Measurements from ENCODE around the gene CLEC16A.
"Not testable (repeated sequence)": the region's sequence is repeated elsewhere in the genome, so short reads cannot be mapped to it uniquely, and the experiment has no call there.

CLEC16A gene

DNA sequence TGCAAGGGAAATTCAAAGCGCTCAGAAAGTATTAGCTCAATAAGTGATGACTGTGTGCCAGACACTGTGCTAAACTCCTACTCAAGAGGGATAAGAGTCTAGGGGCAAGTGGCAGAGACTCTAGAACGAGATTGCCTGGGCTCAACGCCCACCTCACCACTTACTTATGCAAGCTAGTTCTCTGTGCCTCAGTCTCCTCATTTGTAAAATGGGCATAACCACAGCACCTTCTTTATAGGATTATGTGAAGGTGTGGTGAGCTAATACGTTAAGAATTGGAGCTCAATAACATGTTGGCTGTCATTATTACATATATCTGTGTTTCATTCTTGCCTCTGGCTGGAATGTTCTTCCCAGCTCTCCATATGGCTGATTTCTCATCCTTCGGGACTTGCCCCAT is 17.5 kb upstream of the CLEC16A start:
- DNase-seq: no peak

DNA sequence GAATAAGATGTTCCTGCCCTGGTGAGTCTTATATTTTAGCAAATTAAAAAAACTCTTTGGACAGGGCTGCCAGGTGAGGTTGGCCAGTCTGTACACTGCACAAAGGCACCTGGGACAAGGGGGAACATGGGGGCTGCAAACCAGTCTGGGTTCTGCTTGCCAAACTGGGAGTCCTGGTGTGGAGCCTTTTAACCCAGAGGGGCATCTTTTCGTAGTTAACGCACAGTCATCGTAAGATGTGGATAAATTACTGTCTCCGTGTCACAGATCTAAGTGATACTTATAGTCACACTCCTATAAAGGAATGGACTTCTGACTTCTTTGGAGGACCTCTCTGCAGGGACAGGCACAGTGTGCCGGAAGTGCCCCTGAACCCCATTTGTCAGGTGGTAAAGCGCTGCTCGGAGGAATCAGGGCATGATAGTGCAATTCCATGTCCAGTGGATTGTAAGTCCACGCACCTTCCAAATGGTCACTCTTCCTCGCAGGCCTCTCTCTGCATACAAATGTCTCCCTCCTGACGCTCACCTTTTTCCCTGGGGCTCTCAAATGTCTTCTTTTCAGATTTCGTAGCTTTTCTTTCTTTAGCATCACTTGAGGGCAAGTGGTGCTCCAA is 16.8 kb upstream of the CLEC16A start:
- no peak for DNase-seq

DNA sequence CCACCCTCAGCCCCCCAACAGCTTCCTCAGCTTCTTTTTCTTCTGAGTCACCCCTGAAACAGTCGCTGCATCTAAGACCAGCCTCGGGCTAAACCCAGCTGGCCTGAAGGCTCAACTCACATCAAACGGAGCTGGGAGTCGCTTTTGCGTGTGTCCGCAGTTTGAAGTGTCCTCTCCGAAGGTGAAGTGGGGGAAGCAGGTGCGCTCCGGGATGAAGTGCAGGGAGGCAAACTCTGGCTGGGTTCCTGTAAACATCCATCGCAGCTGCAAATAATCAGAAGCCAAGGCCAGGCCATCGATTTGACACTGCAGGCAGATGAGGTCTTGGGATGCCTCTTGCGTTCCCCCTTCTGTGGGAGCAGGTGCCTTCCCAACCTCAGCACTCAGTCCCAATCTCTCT is 15.3 kb upstream of the CLEC16A start:
- DNase-seq: not testable (repeated sequence)

DNA sequence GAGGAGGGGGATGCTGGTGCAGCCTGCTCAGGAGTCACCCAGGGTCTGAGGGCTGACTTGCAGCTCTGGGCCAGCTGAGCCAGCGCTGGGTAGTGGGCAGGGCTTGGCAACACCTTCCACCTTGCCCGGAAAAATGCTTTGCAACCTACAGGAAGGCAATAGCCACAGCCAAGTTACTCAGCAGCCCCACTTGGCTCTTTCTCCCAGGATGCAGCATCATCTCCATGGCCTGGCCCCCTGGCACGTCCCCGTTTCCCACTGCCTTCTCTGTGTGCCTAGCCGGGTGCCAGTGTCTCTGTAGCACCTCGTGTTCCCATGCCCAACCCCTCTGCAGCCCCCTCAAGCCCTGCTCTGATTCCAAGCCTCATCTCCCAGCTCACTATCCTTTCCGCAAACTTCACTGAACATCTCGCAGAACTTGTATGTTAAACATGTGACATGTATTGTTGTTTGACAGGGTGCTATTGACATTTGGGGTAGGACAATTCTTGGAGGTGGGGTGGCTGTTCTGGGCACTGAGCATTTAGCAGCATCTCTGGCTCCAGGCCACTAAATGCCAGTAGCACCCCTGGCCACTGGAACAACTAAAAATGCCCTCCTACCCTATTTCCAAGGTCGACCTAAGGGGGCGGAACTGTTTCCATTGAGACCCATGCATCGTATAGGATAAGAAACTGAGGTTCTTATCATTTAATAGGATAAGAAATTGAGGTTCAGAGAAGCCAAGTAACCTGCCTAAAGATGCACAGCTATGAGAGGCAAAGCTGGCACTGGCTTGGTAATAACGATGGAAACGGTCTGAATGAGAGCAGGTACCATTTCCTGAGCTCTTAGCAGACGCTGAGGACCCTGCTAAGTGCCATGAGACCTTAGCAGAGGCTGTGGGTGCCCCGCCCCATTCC is 14.3 kb upstream of the CLEC16A start:
- no peak for DNase-seq

DNA sequence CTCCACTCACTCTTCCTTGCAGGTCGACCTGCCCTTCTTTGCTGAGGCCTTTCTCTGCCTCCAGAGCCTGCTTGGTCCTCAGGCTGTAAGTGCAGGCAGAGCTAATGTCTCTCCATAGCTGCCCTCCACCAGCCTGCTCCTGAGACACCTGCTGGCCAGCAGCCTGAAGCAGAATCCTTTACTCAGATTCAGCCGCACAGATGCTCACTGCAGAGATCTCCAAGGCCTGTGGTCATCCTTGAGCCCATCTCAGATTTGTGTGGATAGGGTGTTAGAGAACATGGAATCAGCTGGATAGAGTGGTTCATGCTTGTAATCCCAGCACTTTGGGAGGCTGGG is 13.6 kb upstream of the CLEC16A start:
- DNase-seq: no peak

DNA sequence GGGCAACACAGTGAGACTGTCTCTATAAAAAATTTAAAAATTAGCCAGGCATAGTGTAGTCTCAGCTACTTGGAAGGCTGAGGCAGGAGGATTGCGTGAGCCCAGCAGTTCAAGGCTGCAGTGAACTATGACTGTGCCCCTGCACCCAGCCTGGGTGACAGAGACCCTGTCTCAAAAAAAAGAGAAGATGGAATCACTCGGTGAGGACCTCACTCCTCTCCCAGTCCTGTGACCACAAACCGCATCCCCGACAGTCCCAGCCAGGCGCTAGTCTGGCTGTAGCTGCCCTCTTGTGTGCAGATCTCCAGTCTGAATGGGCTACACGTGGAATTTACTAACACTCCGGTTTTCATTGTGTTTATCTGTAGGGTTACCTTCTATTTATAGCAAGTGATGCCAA is 13.2 kb upstream of the CLEC16A start:
- DNase-seq: no peak

DNA sequence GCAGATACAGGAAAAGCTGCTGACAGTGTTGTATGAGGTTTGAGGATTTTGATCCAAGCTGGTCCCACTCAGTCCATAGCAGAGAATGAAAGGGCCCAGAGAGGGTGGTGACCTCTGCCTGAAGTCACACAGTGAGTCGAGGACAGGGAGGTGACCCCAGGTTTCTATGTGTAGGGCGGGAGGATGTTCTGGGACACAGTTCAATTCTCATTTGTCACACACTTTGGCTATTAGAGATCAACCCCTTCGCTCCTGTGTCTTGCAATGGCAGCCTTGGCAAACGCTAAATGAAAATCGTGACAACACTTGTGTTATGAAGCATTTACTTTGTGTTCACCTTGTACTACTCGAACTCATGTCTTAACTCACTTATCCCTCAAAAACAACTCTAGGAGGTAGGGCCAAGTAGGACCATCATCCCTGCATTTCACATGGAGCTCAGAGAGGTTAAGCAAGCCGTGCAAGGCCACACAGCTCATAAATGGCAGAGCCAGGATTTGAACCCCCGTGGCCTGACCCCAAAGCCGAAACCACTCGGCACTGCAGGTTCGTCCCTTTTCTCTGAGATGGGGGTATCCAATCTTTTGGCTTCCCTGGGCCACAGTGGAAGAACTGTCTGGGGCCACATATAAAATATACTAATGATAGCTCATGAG is 12.3 kb upstream of the CLEC16A start:
- DNase-seq: no peak

DNA sequence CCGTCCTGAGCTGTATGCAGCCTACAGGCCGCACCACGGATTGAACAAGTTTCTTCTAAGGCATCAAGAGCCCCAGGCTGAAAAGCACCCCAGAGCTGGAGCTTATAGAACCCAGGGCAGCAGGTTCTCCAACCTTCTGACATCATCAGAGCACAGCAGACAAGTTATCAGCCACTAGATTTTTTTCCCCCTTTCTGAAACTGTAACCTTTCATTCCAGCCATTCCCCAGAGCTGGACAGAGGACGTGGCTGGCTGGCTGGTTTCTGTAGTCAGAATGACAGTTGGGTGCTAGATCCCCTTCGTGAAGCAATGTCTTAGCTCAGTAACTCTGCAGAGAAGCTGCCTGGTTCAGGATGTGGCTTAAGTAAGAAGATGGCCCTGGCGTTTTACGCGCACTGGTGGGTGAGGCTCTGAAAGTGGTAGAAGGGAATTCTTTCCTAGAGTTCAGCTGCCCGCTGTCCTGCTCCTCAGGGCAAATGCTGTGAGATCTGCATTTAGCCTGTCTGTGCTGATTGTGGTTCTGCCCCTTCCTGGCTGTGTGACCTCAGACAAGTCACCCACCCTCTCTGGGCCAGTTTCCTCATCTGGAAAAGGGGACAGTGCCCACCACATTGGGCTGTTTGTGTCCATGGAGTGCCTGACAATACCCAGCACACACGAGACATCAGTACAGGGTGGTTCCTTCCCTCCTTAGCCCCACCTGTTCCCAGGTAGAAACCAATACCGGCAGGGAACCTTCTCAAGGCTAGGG is 11.2 kb upstream of the CLEC16A start:
- no peak for DNase-seq

DNA sequence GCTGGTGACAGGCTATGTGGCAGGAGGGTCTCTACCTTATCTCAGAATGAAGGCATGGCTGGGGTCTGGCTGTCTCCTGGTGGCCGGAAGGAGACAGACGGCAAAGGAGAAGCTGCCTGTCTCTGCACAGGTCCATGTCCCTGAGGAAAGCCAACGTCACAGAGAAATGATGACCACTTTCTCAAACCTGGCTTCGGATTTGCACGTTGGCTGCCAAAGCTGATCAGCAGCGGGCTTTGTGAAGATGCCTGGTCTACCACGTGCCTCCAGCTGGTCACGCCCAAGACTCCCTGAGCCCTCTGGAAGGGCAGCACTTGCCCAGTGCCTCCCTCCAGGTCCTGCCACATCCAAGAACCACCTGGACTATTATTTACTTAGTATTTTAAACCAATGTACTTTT is 10.5 kb upstream of the CLEC16A start:
- no peak for DNase-seq

DNA sequence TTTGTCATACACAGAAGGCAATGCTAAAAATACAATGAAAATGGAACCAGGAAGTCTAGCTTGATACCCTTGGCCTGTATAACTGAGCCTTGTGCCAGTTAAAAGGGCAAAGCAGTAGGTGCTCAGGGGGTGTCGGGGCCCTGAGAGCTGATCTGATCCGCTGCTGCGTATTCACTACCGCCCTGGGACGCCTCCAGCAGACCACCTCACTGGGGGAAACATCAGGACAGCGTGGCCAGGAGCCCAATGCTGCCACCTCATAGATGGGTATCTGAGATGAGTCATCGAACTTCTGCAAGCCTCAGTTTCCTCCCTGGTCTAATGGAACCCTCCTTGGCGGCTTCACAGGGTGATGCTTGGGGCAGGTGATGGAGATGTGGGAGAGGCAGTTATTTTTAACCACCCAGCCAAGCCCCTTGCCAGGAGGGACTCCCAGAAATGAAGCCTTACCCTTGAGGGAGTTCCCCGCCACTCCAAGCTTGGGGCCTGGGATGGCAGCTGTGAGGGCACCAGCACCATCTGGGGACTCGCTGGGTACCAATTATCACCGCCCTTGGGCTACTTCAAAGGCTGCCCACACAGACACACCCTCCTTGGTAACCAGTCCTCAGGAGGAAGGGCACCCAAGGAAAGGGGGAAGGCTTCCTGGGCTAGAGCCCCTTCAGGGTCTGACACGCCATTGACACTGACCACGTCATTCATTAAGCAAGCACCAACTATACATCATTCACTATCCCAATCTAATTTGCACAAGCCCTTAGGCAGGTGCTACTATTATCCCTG is 9.8 kb upstream of the CLEC16A start:
- no peak for DNase-seq

DNA sequence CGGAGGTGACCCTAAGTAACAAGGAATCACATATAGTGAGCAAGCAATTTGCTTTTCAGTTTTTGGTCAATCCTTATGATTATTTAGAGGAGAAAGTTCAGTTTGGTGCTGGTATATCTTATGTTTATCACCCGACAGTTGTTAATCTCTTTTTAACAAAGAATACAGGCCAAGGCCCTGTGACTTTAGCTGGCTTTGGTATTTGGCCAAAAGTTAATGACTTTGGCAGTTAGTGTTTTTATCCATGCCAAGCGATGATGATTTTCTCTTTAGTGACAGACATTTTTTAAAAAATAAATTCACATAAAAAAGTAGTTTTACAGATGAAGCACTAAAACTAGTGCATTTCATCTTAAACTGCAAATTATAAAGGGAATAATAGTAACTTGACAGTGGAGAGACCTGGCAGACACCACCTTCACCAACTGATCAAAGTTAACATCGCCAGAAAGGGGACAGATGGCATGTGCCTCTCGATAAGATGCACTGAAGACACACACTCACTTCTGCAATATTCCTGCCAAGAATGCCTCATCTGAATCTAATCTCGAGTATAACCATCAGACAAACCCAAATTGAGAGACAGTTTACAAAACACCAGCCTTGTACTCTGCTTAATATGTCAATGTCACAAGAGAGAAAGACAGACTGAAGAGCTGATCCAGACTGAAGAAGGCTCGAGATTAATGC is 9.0 kb upstream of the CLEC16A start:
- no peak for DNase-seq

DNA sequence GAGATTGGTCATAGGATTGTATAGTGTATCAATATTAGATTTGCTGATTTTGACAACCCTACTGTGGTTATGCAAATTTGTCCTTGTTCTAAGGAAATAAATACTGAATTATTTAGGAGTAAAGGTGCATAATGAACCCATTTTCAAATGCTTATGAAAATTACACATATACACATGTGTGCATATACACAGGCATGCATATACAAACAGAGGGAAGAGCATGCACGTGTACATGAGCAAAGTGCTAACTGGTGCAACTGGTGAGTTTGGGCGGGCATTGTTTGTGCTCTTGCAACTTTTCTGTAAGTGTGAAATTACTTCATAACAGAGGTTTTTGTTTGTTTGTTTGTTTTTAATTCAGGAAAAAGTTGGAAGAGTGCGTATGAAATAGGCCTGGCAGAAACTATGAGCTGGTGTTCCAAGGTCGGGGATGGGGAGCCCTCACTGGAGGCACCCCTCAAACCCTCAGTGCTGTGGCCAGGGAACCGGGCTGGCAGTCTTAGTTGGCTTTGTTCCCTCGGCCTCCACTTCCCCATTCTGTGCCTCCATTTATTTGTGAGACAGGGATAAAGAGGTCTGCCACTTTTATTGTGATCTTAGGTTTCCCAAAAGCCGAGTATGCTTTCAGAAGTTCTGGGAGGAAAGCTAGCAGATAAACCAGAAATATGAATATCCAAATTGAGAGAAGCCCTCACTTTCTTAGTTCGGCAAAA is 7.9 kb upstream of the CLEC16A start:
- DNase-seq: no peak

DNA sequence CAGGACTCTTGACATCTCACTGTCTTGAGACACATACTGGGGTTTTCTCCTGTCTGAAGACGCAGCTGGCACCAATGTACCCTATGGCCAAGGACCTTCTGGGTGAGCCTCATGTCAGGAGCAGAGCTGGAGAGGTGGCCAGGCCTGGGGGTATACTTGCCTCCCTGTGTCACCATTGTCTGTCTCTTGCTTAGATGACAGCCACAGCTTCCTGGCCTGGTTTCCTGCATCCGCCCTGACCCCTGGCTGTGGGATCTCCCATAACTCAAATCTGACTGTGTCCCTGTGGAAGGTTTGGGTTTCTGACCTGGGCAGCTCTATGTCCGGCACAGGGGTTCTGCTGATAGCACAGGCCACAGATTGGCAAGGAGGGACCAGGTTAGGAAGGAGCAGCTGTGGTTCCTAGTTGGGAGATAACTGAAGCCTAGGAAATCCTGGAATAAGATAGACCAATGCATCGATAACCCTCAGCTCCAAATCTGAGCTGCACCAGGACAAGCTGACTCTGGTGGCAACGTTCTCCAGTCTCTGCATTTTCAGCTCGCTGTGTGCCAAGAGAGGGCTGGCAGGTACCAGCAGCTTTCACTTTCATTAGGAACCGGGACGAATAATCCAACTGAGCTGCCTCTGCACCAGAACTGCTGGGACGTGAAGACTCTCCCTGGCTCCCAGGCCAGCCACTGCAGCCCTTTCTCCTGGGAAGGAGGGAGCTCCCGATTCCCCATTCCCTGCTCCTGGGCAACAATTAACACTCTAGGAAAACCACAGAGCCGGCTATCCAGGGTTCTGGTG is 7.1 kb upstream of the CLEC16A start:
- DNase-seq: no peak

DNA sequence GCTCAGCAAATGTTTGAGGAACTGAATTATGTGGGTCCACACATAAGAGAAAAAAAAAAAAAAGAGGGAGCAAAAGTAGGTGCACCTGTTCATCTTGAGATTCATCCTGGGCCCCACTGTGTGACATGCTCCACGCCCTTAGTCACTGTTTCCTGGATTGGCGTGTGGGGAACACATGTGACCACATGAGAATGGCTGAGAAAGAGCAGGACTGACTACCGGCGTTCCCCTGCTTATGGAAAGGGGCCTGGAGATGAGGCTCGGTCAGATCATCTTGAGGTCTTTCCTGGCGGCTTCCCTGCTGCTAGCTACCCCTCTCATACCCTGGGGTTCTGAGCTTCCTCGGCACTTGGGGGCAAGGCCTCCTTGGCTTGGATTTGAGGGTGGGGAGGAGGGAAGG is 6.0 kb upstream of the CLEC16A start:
- peak; percentile 61 for DNase-seq

DNA sequence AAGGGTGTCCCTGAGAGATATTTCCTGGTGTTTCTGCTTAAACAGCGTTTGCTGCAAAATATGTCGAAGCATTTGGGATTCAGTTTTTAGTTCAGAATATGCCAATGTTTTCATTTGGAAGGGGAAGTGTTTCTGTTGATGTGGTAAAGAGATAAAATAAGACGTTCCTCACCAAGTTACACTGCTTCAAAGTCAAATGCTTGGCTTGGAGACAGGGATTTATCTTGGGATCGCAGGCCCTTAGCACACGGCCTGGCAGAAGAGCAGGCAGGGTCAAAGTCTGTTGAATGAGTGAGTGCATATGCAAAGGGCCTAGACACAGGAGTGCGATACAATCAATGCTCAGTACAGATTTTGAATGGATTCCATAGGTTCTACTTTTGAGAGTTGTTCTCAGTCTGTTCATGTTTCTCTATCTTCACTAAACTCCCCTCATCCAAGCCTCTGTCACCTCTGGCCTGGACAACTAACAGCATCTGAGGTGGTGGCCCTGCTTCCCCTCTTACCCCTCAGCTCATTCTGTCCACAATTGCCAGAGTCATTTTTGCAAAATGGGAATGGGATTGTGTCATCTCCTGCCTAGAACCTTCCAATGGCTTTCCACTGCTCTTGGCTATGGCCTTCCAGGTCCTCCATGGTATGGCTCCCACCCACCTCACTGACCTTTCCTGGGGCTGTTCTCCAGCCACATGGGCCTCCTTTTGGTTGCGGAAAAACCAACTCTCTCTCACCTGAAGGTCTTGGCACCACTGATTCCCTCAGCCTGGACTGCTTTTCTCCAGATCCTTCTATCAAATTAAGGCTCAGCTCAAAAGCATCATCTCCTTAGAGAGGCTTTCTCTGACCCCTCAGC is 5.3 kb upstream of the CLEC16A start:
- no peak for DNase-seq

DNA sequence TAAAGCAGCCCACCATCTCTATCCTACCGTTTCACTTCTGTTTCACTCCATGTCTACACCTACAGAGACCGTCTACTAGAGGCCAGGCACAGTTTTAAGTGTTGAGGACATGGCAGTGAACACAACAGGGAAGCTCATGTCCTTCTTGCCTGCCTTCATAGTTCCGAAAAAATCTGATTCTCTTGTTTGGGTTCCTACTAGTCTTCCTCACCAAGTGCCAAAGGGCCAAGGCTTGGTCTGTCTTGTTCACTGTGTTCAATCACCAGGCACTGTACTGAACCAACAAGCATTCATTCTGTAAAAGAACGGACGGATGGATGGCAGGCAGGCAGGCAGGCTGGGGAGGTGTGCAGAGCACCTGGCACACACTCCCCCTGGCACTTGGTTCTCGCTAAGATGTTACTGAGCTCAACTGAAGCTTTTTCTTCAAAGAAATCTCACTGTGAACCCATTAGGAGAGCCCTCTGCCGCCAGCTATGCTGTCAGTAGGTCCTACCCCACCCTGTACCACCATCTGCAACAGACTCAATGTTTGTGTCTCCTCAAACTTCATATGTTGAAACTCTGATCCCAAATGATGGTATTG is 4.6 kb upstream of the CLEC16A start:
- no peak for DNase-seq

DNA sequence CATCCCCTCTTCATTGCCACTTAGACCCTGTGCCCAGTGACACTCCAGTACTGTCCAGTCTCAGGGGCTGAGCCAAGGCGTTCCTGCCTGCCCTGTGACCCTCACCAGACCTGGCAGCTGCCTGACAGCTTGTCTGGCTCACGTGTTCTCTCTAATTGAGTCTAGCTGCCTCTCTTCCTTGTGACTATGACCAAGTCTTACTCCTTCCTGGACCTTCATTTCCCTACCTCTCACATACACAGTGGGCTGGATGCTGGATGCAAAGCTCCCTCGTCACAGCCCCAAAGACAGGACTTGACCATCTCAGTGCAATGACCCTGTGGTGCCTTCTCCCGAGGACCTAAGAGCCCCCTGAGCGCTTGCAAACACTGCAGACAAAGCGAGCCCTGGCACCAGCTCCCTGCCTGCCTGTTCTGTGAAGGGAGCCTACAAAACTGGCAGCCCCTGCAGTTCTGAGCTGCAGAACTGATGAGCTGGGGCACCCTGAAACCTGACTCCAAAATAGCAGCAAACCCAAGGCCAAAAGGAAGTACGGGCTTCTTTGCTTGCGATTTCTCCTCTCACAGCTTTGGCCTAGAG is 3.8 kb upstream of the CLEC16A start:
- no peak for DNase-seq

DNA sequence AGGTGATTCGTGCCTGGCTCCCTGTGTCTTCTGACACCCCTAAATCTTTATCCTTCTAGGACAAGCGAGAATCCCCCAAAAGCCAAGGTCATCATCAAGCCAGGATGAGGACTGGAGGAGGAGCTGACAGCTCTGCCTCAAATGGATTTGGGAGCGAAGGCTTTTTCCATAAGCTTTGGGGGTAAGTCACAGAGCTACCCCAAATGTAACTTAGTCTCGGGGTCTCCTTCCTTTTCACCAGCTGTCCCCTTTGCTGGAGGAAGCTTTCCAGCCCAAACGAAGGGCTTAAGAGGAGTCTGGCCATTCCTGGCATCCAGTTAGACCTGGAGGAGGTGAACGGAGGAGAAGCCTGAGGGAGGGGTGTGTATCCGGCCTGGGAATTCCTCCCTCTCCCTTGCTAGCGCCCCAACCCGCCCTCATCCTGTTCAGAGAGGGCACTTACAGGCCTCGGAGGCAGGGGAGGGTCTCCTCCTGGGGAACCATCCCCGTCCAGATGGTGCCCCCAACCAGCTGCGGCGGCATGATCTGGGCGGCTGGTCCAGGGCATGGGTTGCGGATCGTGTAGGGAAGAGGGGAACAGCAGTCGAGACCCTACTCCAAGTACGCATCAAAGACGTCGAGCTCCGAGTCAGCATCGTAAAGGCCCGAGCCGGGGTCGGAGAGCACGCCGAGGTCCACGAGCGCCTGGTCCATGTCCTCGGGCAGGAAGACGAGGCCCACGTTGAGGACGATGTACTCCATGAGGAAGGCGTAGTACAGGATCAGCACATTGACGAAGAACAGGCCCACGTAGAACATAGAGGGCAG is 3.0 kb upstream of the CLEC16A start:
- DNase-seq: no peak
